Heart left ventricle (tissue), 16 donors: ENCODE measurements around the gene THOC5. TPM values are rescaled to one million over a fixed set of nuclear protein-coding genes. Genes with fewer than 3 reads are reported as not detected.
A peak's percentile ranks its signal among the peaks of the same experiment; 100 is the strongest.
"Not testable (repeated sequence)": the region's sequence is repeated elsewhere in the genome, so short reads cannot be mapped to it uniquely, and the experiment has no call there.

Experiments used
- ATAC-seq, 4 donors: fragments of 200-7000 bp; cut with Tn5 transposase; one replicate each; pipeline ENCODE4 v1.9.1; 2020 to 2022; ENCODE audit warnings: moderate library complexity in 4 of 4, mild to moderate bottlenecking in 3 of 4, moderate number of reproducible peaks in 1 of 4
- DNase-seq, 5 donors: peaks; one replicate each; pipeline ENCODE4 v3.0.0-alpha.2; 2020
- H3K27ac ChIP-seq, 12 donors: fragments of 200-600 bp; sonication (generic) in 4 of 12; one replicate each; pipeline versions ENCODE4 v1.5.0 to v1.8.0; 2016 to 2022; ENCODE audit warnings: mild to moderate bottlenecking in 2 of 12
- H3K27me3 ChIP-seq, 9 donors: fragments of 200-600 bp; sonication (generic) in 2 of 9; one replicate each; pipeline versions ENCODE4 v1.5.1 to v1.8.0; 2016 to 2022; ENCODE audit warnings: mild to moderate bottlenecking in 3 of 9
- H3K36me3 ChIP-seq, 9 donors: fragments of 200-600 bp; sonication (generic) in 2 of 9; one replicate each; pipeline versions ENCODE4 v1.5.0 to v1.8.0; 2018 to 2022; ENCODE audit warnings: mild to moderate bottlenecking in 2 of 9
- H3K4me1 ChIP-seq, 12 donors: fragments of 200-600 bp; sonication (generic) in 4 of 12; one replicate each; pipeline versions ENCODE4 v1.5.0 to v1.8.0; 2016 to 2022; ENCODE audit warnings: mild to moderate bottlenecking in 3 of 12
- H3K4me3 ChIP-seq, 12 donors: fragments of 200-600 bp; sonication (generic) in 4 of 12; one replicate each; pipeline versions ENCODE4 v1.5.0 to v1.8.0; 2017 to 2022; ENCODE audit warnings: mild to moderate bottlenecking in 9 of 12, moderate library complexity in 4 of 12
- H3K9me3 ChIP-seq, 12 donors: fragments of 200-600 bp; sonication (generic) in 4 of 12; one replicate each; pipeline versions ENCODE4 v1.5.0 to v1.8.0; 2016 to 2022; ENCODE audit warnings: mild to moderate bottlenecking in 1 of 12
- CTCF ChIP-seq, 12 donors: fragments of 200-600 bp; sonication (generic) in 4 of 12; IDR thresholded peaks; one replicate each; pipeline versions ENCODE4 v1.5.0 to v1.8.0; 2018 to 2022; ENCODE audit warnings: antibody characterized with exemption in 12 of 12, mild to moderate bottlenecking in 5 of 12
- POLR2A ChIP-seq, 2 donors: fragments of 450-650 bp; IDR thresholded peaks; one replicate each; pipeline ENCODE4 v1.6.1; 2017; ENCODE audit warnings: antibody characterized with exemption in 2 of 2, mild to moderate bottlenecking in 2 of 2, moderate library complexity in 2 of 2
- WGBS, 4 donors: extraction: QIAGEN DNeasy Blood & Tissue Kit in 2 of 4; methylation state at CpG; one replicate each; pipeline versions ENCODE4 v1.1.5 to v1.1.7; 2013 to 2018; 5-methylcytosine and 5-hydroxymethylcytosine counted together
- intact Hi-C, 10 donors: fragments of 100-400 bp; cut with DNase I; formaldehyde crosslinking; loops; one replicate each; pipeline versions ENCODE4 v1.11.1 to v1.14.2; 2022
- long read RNA-seq, 3 donors: library from polyadenylated mRNA; unstranded; transcript quantifications; one replicate each; pipeline ENCODE4 v2.0.0, GENCODE V29; 2020 to 2021
- polyA plus RNA-seq, 2 donors: library from polyadenylated mRNA; stranded (reverse); fragments of 200-250 nt; gene quantifications; one replicate each; pipeline ENCODE4 v1.2.3, GENCODE V29; 2013
- total RNA-seq, 9 donors: library from RNA; depleted of rRNA in 2 of 9; stranded (reverse); fragments of >200 nt in 2 of 9; fragmentation: NEBNext Ultra II Directional in 3 of 9; extraction: Animal tissue kit (Norgen Biotek cat#: 25700) in 3 of 9; gene quantifications; one replicate each; pipeline versions ENCODE4 v1.1.0 to v1.2.4, GENCODE V29; 2016 to 2023
- donor health status: ischemic (EF 13 %, LVEDD 7.1; RV severe dilation, severe dysfunction).
- donor health status: healthy with polysubstance abuse.
- donor health status: DM: no; HTN: yes; CAD: no.
- donor health status: DM: no; HTN: no; CAD: no.
- donor health status: ischemic (EF 25% LVEDD 6.9; RV normal size, moderate dysfunction).
- donor health status: ischemic (EF 25% LVEDD 5.7; RV mildly dilated, moderate dysfunction).
- donor health status: healthy.
- donor health status: DM: yes; HTN: yes; CAD: no.
- donor health status: ischemic (EF 35%, LVEDD 5.7; RV mildly dilated, moderate dysfunction).
- donor health status: nonischemic (EF 11% LVEDD 7.7; RV severe dilation, severe dysfunction).
- donor health status: DM: yes; HTN: yes; CAD: no.
- donor health status: PGD.
- donor health status: ischemic (EF 29% LVEDD 5.4; RV normal size, mild dysfunction).
- donor health status: nonischemic (EF 23%, LVEDD 6.1; RV moderate dilation, normal function).

THOC5 gene
- total RNA-seq (10 to 100 TPM; 33.8 to 88.7 (median 40.6) TPM), polyA plus RNA-seq (10 to 100 TPM; 25.5 to 76.5 TPM)
- long read RNA-seq, donor 1, full-length matches to known transcripts = 6 of 44 reads
- long read RNA-seq, donor 1, partial matches to known transcripts = 4 of 44 reads
- long read RNA-seq, donor 1, other reads (novel, unspliced or antisense) = 34 of 44 reads
- long read RNA-seq, donor 2, full-length matches to known transcripts = 21 of 197 reads
- long read RNA-seq, donor 2, partial matches to known transcripts = 13 of 197 reads
- long read RNA-seq, donor 2, other reads (novel, unspliced or antisense) = 163 of 197 reads
- long read RNA-seq, donor 3, full-length matches to known transcripts = 4 of 91 reads
- long read RNA-seq, donor 3, partial matches to known transcripts = 6 of 91 reads
- long read RNA-seq, donor 3, other reads (novel, unspliced or antisense) = 81 of 91 reads

DNA sequence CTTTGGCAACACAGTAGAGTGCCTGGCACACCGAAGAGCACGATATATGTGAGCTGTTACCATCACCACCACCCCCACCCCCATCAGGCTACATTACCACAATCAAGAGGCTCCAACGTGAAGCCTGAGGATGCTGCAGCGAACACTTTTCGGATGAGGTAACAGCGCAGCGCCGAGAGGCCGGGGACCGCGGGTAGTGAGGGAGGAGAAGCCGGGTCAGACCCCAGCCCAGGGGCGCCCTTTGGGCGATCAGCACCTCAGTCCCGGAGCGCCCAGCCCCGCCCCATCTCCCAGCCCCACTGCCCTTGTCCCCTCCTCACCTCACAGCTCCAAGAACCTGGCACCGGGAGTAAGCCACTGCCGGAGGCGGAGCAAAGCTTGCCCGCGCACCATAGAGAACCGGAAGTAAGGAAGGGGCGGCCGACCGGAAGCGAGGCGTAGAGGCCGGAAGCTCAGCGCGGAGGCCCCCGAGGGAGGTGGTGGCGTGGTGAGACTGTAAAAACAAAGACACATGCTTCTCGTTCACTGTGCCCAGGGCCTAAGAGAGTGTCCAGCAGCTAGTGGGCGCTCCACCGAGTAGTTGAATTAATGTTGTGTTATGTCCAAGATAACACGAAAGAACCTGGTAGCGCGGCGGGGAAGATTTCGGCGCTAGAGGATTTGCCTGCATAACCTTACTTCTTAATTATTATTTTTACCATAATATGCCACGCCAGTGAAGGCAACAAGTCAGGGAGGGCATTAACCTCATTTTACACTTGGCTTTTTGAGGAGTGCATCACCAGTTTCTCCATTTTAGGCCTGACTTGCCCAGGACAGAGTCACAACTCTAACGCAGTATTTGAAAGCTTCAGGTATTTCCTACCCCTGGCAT lies at the start of gene THOC5:
THOC5 (minus strand) TSS at position 407 of the 874 bp plus-strand sequence. CDS start 4,610 bp downstream, outside the sequence.
- no peaks in the 10 kb centered on the region for H3K9me3 ChIP-seq
- TF ChIP-seq CTCF (IDR thresholded peaks at IDR 0.05) (peak; percentile 54 to 93 (median 72)), POLR2A (IDR thresholded peaks at IDR 0.05) (no peak)
- H3K4me3 ChIP-seq = peak within 1 kb of the TSS; percentile 61 to 86 (median 77)
- ATAC-seq = peak; percentile 98 to 99 (median 99)
- peaks cover 0 to 36% (median 20%) of the 10 kb centered on the region in 9 donors for H3K36me3 ChIP-seq
- 0 to 1% (median 0%) methylated on average over 30 to 44 of the region's 44 CpGs for WGBS, 4 donors
- intact Hi-C loops = loop anchor here in 3 of 10 donors (1.0 kb wide), 2 partner anchors 37 to 50 kb away; partner anchors contain the start of gene NF2 (in 2 of the 3)
- H3K4me1 ChIP-seq = peaks cover 3 to 16% (median 10%) of the 10 kb centered on the region in 12 donors
- peak within 1 kb of the TSS; percentile 34 to 89 (median 84) for H3K27ac ChIP-seq
- H3K27me3 ChIP-seq = no peaks in the 10 kb centered on the region
- DNase-seq = peak; percentile 93 to 96 (median 96)

GRCh38 chr22:29598684-29599020 lies 45.1 kb upstream of the THOC5 start:
- ATAC-seq = no peak
- Histone ChIP-seq H3K4me3 (no peak overlapping the region), H3K36me3 (no peaks in the 10 kb centered on the region), H3K9me3 (no peaks in the 10 kb centered on the region), H3K27me3 (no peaks in the 10 kb centered on the region), H3K4me1 (peaks cover 0 to 5% (median 0%) of the 10 kb centered on the region in 12 donors), H3K27ac (no peak overlapping the region)
- intact Hi-C loops = no loop called here
- TF ChIP-seq POLR2A (IDR thresholded peaks at IDR 0.05) (no peak), CTCF (IDR thresholded peaks at IDR 0.05) (no peak)
- DNase-seq = no peak
- 91 to 98% (median 93%) methylated on average over 2 to 3 of the region's 3 CpGs for WGBS, 4 donors

DNA sequence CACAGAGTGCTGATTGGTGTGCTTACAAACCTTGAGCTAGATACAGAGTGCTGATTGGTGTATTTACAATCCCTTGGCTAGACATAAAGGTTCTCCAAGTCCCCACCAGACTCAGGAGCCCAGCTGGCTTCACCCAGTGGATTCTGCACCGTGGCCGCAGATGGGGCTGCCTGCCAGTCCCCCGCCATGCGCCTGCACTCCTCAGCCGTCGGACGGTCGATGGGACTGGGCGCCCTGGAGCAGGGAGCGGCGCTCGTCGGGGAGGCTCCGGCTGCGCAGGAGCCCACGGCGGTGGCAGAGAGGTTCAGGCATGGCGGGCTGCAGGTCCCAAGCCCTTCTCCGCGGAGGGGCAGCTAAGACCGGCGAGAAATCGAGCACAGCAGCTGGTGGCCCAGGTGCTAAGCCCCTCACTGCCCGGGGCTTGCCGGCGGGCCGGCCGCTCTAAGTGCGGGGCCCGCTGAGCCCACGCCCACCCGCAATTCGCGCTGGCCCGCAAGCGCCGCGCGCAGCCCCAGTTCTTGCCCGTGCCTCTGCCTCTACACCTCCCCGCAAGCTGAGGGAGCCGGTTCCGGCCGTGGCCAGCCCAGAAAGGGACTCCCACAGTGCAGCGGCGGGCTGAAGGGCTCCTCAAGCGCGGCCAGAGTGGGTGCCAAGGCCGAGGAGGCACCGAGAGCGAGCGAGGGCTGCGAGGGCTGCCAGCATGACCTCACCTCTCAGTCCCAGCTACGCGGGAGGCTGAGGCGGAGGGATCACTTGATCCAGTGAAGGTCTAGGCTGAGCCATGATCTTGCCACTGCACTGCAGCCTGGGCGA lies 44.5 kb upstream of the THOC5 start:
- H3K27ac ChIP-seq, H3K27me3 ChIP-seq, H3K9me3 ChIP-seq, H3K36me3 ChIP-seq, ATAC-seq, DNase-seq, H3K4me3 ChIP-seq, intact Hi-C loops, H3K4me1 ChIP-seq: not testable (repeated sequence)
- 88 to 97% (median 92%) methylated on average over 29 to 57 of the region's 57 CpGs for WGBS, 4 donors

- Histone ChIP-seq H3K4me3 (no peak overlapping the region), H3K9me3 (no peaks in the 10 kb centered on the region), H3K36me3 (no peaks in the 10 kb centered on the region), H3K27ac (no peak overlapping the region), H3K27me3 (no peaks in the 10 kb centered on the region), H3K4me1 (no peaks in the 10 kb centered on the region)
- WGBS, 4 donors = 92 to 94% (median 93%) methylated on average over 10 of the region's 10 CpGs
- DNase-seq (no peak), ATAC-seq (no peak)
- no peak for TF ChIP-seq CTCF (IDR thresholded peaks at IDR 0.05)
- no peak for TF ChIP-seq POLR2A (IDR thresholded peaks at IDR 0.05)
- intact Hi-C loops = no loop called here
Measured at GRCh38 chr22:29596408-29596807, 42.9 kb upstream of the THOC5 start.

GRCh38 chr22:29594447-29594846 lies 40.9 kb upstream of the THOC5 start:
- H3K9me3 ChIP-seq, intact Hi-C loops, ATAC-seq, H3K27me3 ChIP-seq, H3K36me3 ChIP-seq, DNase-seq, H3K27ac ChIP-seq, H3K4me3 ChIP-seq, H3K4me1 ChIP-seq: not testable (repeated sequence)
- whole genome bisulfite sequencing, 4 donors = 93 to 96% (median 94%) methylated on average over 6 of the region's 6 CpGs
